Left forelimb (tissue), 1 donor: ENCODE data around the gene CHTF18.
"Not testable (repeated sequence)": the region's sequence is repeated elsewhere in the genome, so short reads cannot be mapped to it uniquely, and the experiment has no call there.

Experiments
- DNase-seq: peaks from one replicate; pipeline ENCODE4 v3.0.0-alpha.2; 2018; ENCODE audit warnings: low spot score

The CHTF18 gene

DNA sequence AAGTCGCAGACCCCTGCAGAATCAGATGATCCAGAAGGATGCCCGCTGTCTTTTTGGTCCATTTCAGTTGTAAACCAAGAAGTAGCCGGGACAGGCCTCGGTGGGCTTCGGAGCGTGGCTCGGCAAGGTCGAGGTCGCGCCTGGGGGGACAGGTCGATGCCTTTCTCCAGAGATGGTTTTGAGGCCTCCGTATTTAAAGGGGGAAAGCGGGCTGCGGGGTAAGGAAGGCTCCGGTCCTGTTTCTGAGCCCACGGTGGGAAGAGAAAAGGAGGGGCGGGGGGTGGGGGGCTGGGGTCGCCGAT lies 19.6 kb downstream of the CHTF18 start:
- DNase-seq = no peak

DNA sequence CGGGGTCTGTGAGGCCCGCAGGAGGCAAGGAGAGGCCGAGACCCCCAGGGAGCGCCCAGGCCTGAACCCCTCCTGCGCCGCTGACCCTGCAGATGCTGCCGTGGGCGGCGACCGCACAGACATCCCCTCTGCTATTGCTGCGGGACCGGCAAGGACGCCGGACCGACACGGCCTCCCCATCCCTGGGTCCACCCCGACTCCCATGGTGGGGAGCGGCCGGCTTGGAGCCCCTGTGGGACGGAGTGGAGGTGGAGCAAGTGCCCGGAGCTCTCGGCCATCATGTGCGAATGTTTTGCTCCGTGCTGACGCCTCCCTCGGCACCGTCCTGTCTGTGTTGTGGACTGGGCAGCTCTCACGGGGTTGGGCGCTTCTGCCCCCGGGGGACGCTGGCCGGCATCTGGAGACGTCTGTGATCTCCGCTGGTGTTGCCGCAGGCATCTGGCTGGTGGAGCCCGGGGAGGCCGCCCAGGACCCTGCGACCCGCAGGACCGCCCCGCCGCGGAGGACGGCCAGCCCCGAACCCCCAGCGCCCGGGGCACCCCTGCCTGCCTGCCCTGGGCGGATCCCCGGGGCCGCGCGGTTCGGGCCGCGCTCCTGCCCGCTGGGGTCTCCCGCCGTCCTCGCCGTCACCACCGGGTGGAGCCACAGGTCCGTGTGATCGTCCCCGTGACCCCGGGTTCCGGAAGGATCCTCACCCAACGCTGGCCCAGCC lies 24.9 kb downstream of the CHTF18 start:
- peak; percentile 78 for DNase-seq

DNA sequence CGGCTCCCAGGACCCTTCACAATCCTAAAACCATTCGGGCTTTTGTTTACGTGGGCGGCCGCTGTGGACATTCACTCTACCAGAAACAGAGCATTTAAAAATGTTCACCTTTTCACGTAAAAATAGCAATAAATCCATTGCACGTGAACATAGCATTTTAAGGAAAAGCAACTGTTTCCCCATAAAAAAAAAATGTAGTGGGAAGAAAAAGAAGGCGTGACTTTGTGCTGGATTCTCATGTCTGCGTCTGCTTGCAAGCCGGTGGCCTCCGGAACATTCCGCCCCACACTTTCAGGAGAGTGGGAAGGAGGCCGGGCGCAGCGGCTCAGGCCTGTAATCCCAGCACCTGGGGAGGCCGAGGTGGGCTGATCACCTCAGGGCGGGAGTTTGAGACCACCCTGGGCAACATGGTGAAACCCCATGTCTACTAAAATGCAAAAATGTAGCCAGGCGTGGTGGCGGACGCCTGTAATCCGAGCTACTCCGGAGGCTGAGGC lies 25.5 kb downstream of the CHTF18 start:
- no peak for DNase-seq

DNA sequence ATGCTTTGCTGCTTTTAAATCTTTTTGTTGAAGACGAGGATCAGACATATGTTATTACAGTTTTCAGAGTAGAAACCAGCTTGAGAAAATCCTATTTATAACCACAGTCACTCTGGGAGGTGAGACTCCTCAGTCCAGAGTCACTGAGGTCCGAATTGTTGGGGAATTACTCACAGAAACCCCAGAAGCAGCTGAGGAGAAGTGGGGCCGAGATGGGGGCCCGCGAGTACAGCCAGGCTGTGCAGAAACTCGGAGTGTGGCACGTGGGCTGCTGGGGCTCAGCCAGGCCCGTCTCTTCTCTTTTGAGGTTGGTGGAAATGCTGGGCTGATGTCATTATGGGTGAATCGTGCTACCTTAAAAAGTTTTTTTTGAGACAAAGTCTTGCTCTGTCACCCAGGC lies 26.6 kb downstream of the CHTF18 start:
- no peak for DNase-seq

DNA sequence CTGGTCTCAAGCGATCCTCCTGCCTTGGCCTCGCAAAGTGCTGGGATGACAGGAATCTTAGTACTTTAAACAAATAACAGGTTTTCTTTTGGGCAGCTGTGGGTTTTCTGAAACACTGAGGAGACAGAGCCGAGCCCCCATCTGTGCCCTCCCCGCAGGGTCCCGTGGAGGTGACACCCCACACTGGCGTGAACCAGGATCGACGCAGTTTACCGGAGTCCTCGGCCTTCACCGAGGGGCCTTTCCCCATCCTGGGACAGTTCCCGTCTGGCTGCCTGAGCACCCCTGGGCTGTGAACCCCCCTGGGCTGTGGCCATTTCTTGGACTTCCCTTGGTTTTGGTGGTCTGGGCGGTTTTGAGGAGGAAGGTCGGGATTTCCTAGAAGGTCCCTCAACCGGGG lies 27.4 kb downstream of the CHTF18 start:
- no peak for DNase-seq

DNA sequence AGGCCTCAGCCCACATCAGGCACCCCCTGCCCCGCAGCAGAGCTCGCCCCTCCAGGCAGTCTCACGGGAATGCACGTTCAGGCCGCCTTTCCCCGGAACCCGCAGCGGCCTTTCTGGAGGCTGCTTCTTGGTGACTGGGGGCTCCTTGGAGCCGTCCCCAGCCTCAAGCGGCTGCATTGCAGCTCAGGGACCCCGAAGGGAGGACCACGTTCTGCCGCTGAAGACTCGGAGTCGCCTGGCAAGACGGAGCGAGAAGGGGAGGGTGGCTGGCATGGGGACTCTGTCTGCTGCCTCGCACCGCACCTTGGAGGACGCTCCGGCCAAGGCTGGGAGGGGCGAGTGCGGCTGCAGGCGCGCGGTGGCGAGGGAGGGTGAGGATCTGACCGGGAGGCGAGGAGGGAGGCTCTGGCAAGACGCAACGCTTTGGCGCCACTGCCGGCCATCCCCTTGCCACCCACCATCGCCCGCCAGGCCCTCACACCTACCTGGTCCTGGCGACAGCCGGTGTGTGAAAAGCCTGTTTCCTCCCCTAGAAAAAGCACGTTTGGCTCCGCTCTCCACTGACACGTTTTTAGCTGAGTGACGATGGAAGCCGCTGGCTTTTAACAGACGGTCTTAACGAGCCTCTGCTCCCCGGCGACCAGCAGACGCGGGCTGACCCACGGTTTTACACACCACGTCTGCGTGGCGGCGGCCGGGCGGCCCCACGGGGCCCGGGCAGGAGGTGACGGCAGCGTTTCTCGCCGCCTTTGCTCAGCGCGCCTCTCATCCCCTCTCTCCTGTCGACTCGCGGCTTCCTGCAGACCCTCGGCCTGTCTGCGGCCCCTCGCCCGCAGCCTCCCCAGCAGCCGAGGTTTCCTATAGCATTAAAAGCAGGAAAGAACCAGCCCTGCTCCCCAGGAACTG lies 28.8 kb downstream of the CHTF18 start:
- no peak for DNase-seq

DNA sequence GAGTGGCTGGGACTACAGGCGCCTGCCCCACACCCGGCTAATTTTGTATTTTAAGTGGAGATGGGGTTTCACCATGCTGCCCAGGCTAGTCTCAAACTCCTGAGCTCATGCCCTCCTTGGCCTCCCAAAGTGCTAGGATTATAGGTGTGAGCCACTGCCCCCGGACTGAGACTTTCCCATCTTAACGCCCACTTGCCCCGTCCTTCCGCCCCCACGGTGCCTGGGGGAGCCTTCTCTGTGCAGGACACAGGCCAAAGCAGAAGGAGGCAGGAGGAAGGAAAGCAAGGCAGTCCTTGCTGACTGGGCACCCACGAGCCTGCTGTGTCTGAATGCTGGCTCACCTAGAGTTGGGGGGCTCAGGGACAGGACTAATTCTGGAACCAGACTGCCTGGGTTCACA lies 29.7 kb downstream of the CHTF18 start:
- DNase-seq = no peak

DNA sequence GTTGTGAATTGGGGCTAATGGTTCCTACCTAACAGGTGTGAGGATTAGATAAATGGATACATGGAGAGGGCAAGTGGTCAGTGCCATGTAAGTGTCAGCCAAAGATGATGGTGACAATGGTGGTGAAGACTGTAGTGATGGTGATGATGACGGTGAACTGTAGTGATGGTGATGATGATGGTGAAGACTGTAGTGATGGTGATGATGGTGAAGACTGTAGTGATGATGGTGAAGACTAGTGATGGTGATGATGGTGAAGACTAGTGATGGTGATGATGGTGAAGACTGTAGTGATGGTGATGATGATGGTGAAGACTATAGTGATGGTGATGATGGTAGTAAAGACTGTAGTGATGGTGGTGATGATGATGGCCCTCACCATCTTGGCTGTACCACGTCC lies 30.2 kb downstream of the CHTF18 start:
- DNase-seq = no peak

DNA sequence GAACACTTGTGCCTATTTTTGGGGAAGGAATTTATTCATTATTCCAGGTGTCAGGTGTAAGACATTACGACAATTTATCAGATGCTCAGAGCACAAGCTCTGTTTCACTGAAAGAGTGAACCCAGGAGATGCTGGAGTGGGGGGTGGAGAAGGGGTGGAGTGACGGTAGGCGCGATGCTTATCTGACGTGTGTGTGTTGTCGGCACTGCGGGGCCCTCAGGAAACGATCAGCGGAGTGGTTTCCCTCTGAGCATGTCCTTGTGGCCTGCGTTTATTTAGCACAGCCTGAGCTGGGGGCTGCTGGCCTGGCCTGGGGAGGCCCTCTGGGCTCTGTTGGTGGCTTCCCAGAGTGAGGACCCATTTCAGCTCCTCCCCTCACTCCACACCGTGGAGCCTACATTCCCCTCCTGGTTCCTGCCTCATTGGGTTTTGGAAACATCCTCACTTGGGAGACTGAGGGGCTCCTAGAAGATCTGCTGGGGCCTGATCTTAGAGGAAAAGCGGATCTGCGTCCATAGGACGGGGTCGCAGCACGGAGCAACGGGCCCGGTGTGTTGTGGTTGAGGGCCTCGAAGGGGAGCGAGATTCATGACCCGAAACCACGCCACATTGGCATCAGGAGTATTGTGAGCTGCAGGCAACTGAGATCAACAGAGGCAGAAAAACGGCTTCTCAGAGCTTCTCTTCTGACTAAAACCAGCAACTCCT lies 31.1 kb downstream of the CHTF18 start:
- DNase-seq = no peak

DNA sequence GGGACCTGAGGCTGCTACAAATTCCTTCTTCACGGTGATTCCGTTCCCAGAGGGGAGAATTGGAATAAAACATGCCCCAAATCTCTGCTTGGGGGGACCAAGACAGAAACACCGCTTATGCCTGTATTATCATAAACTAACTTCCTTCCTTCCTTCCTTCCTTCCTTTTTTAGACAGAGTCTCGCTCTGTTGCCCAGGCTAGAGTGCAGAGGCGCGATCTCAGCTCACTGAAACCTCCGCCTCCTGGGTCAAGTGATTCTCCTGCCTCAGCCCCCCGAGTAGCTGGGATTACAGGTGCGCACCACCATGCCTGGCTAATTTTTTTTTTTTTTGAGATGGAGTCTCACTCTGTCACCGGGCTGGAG lies 31.6 kb downstream of the CHTF18 start:
- DNase-seq = not testable (repeated sequence)

DNA sequence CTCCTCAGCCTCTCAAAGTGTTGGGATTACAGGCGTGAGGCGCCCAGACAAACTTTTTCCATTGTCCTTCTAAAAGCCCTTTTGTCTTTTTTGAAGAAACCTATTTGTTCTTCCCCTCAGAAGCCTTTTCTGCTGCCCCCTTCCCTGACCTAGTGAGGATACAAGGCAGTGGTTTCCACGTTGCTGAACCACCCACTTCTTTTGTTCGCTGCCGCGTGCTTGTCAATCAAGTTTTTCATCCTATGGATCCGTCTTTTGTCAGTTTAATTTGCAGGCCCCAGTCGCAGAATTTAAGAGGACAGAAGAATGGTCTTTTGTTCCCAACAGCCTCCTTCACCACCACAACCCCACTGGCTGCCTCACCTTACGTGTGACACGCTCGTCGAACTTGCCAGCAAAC lies 32.3 kb downstream of the CHTF18 start:
- DNase-seq = no peak

DNA sequence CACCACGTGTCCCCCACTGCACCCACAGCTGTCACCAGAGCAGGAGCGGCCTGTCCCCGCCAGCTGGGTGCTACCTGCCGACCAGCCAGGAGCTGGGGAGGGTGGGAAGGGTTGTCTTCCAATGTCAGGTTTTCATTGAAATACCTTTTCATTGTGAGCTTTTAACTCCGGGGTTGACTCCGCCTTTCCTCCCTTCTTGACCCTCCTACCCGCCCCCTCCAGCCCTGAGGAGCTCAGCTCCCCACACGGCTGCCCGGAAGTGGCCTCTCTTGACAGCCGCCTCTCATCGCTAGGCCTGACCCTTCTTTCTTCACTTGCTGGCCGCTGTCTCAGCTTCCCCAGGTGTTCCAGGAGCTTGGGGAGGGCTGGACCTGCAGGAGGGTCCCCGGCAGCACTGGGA lies 33.3 kb downstream of the CHTF18 start:
- no peak for DNase-seq

DNA sequence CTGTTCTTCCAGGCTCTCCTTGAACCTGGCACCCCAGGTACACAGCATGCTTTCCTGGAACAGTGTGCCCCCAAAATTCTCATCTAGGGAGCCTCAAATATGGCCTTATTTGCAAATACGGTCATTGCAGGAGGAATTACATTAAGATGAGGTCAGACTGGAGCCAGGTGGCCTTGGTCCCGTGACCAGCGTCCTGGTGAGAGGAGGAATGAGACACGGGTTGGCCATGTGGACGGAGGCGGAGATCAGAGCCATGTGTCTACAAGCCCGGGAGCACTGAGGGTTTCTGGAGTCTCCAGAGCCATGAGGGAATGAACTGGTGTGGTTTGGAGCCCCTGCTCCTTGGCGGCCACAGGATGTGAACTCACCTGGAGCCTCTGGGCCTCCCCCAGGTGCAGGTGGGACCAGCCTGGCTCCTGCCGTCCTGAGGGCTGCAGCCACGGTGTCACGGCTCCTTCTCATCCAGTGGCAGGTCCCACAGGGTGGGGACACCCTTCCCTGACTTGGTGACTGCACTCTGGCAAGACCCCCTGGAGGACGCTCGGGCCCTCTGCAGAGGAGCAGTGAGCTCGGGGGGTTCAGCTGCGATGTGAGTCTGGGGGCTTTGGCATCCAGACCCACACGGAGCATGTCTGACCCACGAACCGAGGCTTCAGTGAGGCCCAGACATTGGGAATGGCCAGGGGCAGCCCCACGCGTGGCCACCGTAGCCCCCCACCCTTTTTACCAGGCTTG lies 33.9 kb downstream of the CHTF18 start:
- DNase-seq = no peak

DNA sequence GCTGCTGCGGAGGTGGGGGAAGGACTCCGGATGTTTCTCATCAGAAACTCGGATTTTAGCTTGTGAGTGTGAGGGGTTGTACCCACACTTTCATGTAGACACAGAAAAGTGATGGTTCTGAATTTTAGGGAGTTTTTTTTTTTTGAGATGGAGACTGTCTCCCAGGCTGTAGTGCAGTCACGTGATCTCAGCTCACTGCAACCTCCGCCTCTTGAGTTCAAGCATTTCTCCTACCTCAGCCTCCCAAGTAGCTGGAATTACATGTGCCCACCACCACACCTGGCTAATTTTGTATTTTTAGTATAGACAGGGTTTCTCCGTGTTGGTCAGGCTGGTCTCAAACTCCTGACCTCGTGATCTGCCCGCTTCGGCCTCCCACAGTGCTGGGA lies 34.5 kb downstream of the CHTF18 start:
- DNase-seq = no peak

DNA sequence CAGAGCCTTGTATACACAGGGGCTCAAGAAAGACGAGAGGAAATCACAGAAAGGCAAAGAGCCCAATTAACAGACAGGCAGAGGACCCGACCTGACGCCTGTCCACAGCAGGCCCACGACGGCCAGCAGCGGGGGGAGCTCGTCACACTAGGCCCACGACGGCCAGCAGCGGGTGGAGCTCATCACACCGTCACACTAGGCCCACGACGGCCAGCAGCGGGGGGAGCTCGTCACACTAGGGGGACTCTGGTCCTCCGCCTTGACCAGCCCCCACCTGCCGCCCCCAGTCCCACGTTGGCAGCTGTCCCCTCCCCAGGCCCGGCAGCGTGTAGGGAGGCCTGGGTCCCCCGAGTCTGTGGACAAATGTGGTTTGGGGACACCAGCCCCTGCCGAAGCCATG lies 35.8 kb downstream of the CHTF18 start:
- DNase-seq = no peak

DNA sequence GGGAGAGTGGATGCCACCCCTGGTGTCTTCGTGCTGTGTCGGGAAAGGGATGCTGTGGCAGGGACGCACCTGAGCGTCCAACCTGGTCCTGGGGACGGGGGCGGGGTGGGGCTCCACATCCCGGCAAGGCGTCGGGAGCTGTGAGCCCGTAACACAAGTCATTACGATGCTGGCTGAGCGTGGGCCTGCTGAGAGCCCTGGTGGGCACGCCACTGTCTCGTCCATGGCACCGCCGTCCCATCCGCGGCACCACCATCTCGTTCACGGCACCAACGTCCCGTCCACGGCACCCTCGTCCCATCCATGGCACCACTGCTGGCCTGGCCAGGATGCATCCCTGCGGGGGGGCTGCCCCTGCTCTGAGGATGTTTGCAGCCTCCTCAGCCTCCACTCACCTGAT lies 36.2 kb downstream of the CHTF18 start:
- no peak for DNase-seq

DNA sequence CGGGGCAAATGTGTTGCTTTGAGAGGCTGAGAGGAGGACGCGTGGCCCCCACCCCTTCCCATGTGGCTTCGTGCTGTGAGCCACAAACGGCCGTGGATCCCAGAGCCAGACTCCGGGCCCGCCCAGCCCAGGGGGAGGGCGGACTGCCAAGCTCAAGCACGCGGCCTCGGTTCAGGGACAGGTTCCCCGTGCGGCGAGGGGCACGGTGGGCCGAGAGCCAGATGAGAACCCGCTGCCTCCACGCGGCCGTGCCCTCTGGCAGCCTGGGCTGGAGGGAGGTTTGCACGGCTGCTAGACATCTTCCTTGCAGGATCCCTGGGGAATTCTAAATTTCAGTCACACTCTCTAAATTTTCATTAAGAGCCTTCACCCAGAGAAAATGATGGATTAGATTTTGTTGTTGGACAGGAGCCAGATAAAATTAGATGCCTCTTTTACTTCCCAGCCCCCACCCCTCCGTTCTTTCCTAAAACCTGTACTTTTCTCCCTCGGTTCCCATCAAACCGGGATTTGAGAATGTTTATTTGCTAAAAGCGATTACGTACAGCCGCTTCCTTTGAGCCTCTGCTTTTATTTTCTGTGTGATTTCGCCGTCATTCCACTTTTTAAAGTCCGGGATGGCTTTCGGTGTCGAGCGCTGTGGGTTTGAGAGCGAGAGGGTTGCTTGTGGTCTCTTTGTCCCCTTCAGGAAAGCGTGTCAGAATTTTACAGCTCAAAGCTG lies 37.1 kb downstream of the CHTF18 start:
- peak; percentile 83 for DNase-seq

DNA sequence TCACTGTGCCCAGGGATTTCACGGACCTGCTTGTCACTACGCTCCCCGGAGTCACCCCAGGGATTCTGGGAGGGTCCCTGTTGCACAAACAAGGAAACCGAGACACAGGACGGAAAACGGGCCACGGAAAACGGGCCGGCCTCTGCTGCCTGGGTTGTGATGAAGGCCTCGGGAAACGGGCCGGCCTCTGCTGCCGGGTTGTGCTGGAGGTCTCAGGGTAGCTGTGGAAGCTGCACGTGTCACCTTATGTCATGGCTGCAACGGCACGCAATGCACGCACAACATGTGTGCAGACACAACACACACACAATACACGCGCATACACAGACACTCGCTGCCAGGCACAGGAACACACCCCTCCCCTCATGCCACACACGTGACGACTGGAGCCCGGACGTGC lies 39.1 kb downstream of the CHTF18 start:
- DNase-seq = no peak

DNA sequence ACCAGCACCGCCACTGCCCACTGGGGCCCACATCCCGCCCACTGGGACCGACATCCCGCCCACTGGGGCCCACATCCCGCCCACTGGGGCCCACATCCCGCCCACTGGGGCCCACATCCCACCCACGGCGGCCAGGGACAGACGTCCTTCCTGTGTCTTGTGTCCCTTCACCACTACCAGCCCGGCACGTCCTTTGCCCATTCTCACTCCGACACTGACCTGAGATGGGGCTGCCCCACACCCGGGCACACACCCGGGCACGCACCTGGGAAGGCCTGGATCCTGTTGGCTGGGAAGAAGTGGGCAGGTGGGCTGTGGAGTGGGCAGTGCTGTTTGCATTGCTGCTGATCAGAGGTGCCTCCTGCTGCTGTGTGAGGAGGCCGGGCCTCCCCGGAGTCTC lies 40.5 kb downstream of the CHTF18 start:
- no peak for DNase-seq

DNA sequence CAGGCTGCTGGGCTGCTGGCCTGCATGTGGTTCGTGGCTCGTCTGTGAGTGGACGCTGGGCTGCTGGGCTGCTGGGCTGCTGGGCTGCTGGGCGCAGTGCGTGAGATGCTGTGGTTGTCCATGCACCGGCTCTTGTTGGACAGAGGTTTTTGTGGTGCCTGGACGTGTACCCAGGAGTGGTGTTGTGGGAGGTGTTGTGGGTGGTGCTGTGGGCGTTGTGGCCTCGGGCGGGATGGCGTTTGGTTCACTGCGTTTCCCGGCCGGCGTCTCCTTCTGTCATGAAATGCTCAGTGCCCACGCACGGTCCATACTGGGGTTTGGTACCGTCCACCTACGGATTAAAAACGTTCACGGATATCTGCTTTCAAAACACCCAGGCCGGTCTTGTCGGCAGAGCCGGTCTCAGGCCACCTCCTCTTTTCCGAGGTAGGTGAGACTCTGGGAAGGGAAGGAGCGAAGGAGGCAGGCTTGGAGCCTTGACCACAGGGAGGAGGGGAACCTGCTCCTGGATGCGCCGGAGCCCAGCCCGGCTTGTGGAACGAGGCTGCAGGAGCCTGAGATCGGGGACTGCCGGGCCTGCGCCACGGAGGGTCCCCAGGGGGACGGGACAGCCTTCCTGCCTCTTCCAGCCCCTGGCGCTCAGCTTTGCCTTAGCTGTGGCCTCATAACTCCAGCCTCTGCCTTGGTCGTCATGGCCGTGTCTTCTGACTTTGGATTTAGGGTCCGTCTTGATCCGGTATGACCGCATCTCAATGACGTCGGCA lies 41.9 kb downstream of the CHTF18 start:
- no peak for DNase-seq
